Keratinocyte (primary cell): ENCODE data around the gene ADAMTSL1.

Source experiments
- EZH2 ChIP-seq: IDR thresholded peaks from one replicate; pipeline ENCODE4 v1.6.1; 2012; ENCODE audit warnings: inconsistent platforms, mild to moderate bottlenecking, low read length, moderate library complexity
- TF ChIP-seq, protein P1 (sequence below), 3 experiments: IDR thresholded peaks in 1 of 3; conservative IDR thresholded peaks in 1 of 3; optimal IDR thresholded peaks in 1 of 3; 2 replicates in 2 of 3; 3 replicates in 1 of 3; pipeline versions ENCODE3 to v1.5.1; 2011; ENCODE audit warnings: low read length in 3 of 3, mild to moderate bottlenecking in 3 of 3, moderate library complexity in 2 of 3, control low read depth in 1 of 3, inconsistent platforms in 1 of 3; ENCODE audit not compliant: insufficient read depth in 2 of 3; ENCODE audit errors: extremely low read depth in 1 of 3

DNA sequence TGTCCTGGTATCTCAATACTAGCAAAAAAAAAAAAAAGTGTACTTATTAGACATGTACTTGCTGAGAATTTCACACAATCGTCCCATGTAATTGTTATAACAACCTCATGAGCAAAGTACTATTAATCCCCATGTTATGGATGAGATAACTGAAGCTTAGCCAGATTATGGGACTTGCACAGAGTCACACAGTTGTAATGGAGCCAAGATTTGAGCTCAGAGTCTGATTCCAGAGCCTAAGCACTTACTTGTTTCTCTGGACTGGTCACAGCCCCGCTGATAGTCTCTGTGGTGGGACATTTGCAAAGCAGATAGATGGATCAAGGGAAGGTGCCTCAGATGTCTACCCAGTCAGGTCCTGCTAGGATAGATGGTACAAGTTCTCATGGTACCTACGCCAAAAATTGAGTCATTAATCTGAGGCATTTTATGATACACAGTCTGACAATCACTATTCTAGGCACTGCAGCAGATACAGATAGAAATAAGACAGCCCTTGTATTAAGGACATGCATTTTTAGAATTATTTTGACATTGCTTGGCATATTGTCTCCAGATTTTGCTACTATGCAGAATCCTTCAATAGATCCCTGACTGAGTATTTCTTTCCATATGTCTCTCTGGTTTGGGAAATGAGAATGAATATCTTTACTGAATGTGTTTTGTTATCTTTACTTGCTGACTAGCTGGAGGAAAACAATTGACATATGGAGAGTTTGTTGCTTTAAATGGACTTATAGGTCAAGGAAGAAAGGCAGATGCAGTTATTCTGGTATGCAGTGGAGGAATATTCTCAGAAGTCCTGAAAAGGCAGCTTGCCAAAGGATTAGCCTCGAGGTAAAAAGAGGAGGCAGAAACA, 149.5 kb downstream of the ADAMTSL1 start:
- TF ChIP-seq, protein P1, sequence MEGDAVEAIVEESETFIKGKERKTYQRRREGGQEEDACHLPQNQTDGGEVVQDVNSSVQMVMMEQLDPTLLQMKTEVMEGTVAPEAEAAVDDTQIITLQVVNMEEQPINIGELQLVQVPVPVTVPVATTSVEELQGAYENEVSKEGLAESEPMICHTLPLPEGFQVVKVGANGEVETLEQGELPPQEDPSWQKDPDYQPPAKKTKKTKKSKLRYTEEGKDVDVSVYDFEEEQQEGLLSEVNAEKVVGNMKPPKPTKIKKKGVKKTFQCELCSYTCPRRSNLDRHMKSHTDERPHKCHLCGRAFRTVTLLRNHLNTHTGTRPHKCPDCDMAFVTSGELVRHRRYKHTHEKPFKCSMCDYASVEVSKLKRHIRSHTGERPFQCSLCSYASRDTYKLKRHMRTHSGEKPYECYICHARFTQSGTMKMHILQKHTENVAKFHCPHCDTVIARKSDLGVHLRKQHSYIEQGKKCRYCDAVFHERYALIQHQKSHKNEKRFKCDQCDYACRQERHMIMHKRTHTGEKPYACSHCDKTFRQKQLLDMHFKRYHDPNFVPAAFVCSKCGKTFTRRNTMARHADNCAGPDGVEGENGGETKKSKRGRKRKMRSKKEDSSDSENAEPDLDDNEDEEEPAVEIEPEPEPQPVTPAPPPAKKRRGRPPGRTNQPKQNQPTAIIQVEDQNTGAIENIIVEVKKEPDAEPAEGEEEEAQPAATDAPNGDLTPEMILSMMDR (optimal IDR thresholded peaks at IDR 0.05 in 1 of 3, IDR thresholded peaks at IDR 0.05 in 1 of 3, conservative IDR thresholded peaks at IDR 0.05 in 1 of 3; ENCODE audit: extremely low read depth in 1 of 3, insufficient read depth in 2 of 3, low read length in 3 of 3): no peak
- TF ChIP-seq EZH2: no peak
